ENCODE measurements around the gene SPATA9. TPM values are rescaled to one million over a fixed set of nuclear protein-coding genes. Genes with fewer than 3 reads are reported as not detected.

Gene SPATA9
- total RNA-seq, 1 experiment from 2014 or later, result not detected

GRCh38 chr5:95726811-95727763, 44.3 kb upstream of the SPATA9 start (continued):
- TF ChIP-seq ELF1 (IDR thresholded peaks at IDR 0.05; ENCODE audit: borderline replicate concordance, low read depth), result no peak
- TF ChIP-seq FOSL1 (IDR thresholded peaks at IDR 0.05; ENCODE audit: low read depth), result no peak
- no peak for TF ChIP-seq EZH2 (IDR thresholded peaks at IDR 0.05)
- TF ChIP-seq ZFX (IDR thresholded peaks at IDR 0.05), result no peak
- TF ChIP-seq ZNF274 (IDR thresholded peaks at IDR 0.05; ENCODE audit: low read depth, low read length), result no peak
- no peak for TF ChIP-seq RAD21 (IDR thresholded peaks at IDR 0.05; ENCODE audit: low read depth)
- no peak for TF ChIP-seq JUND (IDR thresholded peaks at IDR 0.05)
- TF ChIP-seq, protein P1, sequence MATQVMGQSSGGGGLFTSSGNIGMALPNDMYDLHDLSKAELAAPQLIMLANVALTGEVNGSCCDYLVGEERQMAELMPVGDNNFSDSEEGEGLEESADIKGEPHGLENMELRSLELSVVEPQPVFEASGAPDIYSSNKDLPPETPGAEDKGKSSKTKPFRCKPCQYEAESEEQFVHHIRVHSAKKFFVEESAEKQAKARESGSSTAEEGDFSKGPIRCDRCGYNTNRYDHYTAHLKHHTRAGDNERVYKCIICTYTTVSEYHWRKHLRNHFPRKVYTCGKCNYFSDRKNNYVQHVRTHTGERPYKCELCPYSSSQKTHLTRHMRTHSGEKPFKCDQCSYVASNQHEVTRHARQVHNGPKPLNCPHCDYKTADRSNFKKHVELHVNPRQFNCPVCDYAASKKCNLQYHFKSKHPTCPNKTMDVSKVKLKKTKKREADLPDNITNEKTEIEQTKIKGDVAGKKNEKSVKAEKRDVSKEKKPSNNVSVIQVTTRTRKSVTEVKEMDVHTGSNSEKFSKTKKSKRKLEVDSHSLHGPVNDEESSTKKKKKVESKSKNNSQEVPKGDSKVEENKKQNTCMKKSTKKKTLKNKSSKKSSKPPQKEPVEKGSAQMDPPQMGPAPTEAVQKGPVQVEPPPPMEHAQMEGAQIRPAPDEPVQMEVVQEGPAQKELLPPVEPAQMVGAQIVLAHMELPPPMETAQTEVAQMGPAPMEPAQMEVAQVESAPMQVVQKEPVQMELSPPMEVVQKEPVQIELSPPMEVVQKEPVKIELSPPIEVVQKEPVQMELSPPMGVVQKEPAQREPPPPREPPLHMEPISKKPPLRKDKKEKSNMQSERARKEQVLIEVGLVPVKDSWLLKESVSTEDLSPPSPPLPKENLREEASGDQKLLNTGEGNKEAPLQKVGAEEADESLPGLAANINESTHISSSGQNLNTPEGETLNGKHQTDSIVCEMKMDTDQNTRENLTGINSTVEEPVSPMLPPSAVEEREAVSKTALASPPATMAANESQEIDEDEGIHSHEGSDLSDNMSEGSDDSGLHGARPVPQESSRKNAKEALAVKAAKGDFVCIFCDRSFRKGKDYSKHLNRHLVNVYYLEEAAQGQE (IDR thresholded peaks at IDR 0.05; ENCODE audit: low read depth), result no peak

- no peaks in the 10 kb centered on the region for H3K27me3 ChIP-seq (ENCODE audit: insufficient read depth, low read length)
- no peaks in the 10 kb centered on the region for H3K36me3 ChIP-seq (ENCODE audit: control insufficient read depth in 1 of 2, insufficient read depth in 2 of 2, low read length in 2 of 2)
- intact Hi-C loops (cut with micrococcal nuclease), result no loop called here
- H3K27ac ChIP-seq (ENCODE audit: low read depth, low read length), result no peak overlapping the region
- H2AFZ ChIP-seq (ENCODE audit: low read depth, low read length, poor library complexity, severe bottlenecking), result no peak overlapping the region
- H3K4me2 ChIP-seq (ENCODE audit: low read length), result peak overlapping the region; percentile 93; the same call in 1 of the 2 replicates
- no peaks in the 10 kb centered on the region for H4K20me1 ChIP-seq (ENCODE audit: insufficient read depth)
- H3K9me3 ChIP-seq (ENCODE audit: control insufficient read depth in 1 of 2, insufficient read depth in 1 of 2, low read depth in 1 of 2, low read length in 2 of 2), result no peaks in the 10 kb centered on the region
- no peaks in the 10 kb centered on the region for H3K9me2 ChIP-seq (ENCODE audit: insufficient read depth)
- H3K79me2 ChIP-seq (ENCODE audit: insufficient read depth, low read length), result no peaks in the 10 kb centered on the region
- no TSS peak for BruUV-seq (replicated peaks)
- peaks cover 43 to 50% of the 10 kb centered on the region in 2 experiments for H3K4me1 ChIP-seq (ENCODE audit: control insufficient read depth in 1 of 2, insufficient read depth in 2 of 2, low read length in 2 of 2)
- ChIA-PET POLR2A (no interaction called here), CTCF (interaction anchor here (1.5 kb wide), 1 partner anchor 55 kb away, joined by 3 read pairs; no protein-coding TSS in a partner anchor), RAD21 (ENCODE audit: low non-redundant PET in 1 of 2, low total read pairs in 2 of 2, uncharacterized antibody in 2 of 2, unreplicated experiment in 2 of 2) (no interaction called here)
- TF ChIP-seq EZH2 (IDR thresholded peaks at IDR 0.05) (no peak), SIN3A (IDR thresholded peaks at IDR 0.05; ENCODE audit: low read depth) (no peak), JUND (IDR thresholded peaks at IDR 0.05) (no peak), EGR1 (IDR thresholded peaks at IDR 0.05; ENCODE audit: low read depth) (no peak), POLR2A (IDR thresholded peaks at IDR 0.05; ENCODE audit: borderline replicate concordance, extremely low read depth, insufficient read depth, insufficient read length) (no peak), ZFX (IDR thresholded peaks at IDR 0.05) (no peak)
- TF ChIP-seq, protein P2, sequence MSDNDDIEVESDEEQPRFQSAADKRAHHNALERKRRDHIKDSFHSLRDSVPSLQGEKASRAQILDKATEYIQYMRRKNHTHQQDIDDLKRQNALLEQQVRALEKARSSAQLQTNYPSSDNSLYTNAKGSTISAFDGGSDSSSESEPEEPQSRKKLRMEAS (IDR thresholded peaks at IDR 0.05), result no peak
- TF ChIP-seq, protein P3, sequence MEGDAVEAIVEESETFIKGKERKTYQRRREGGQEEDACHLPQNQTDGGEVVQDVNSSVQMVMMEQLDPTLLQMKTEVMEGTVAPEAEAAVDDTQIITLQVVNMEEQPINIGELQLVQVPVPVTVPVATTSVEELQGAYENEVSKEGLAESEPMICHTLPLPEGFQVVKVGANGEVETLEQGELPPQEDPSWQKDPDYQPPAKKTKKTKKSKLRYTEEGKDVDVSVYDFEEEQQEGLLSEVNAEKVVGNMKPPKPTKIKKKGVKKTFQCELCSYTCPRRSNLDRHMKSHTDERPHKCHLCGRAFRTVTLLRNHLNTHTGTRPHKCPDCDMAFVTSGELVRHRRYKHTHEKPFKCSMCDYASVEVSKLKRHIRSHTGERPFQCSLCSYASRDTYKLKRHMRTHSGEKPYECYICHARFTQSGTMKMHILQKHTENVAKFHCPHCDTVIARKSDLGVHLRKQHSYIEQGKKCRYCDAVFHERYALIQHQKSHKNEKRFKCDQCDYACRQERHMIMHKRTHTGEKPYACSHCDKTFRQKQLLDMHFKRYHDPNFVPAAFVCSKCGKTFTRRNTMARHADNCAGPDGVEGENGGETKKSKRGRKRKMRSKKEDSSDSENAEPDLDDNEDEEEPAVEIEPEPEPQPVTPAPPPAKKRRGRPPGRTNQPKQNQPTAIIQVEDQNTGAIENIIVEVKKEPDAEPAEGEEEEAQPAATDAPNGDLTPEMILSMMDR (IDR thresholded peaks at IDR 0.05 in 2 of 3, conservative IDR thresholded peaks at IDR 0.05 in 1 of 3; ENCODE audit: borderline replicate concordance in 1 of 3, insufficient read depth in 1 of 3, low read depth in 2 of 3, low read length in 2 of 3), result no peak
- H3K9ac ChIP-seq (ENCODE audit: low read length), result no peak overlapping the region
- ATAC-seq (no peak), DNase-seq (ENCODE audit: low read depth, low spot score) (no peak)
- H3K4me3 ChIP-seq (replicated peaks in 1 of 2; ENCODE audit: low read depth in 1 of 2, low read length in 2 of 2), result no peak overlapping the region
Measured at GRCh38 chr5:95725937-95726810, 43.4 kb upstream of the SPATA9 start.

All from HCT116 (cell line).